HepG2 (cell line): ENCODE data around the gene ASF1B. TPM values are rescaled to one million over a fixed set of nuclear protein-coding genes. Genes with fewer than 3 reads are reported as not detected.

Experiments used
- ATAC-seq: fragments of 200-7000 bp; cut with Tn5 transposase; 3 replicates; pipeline ENCODE4 v1.9.1; 2020; ENCODE audit warnings: mild to moderate bottlenecking, moderate library complexity
- BruUV-seq: library from RNA; stranded (reverse); fragments of 400-500 nt; replicated peaks from 2 replicates; lab custom pipeline; 2021; lab: Mats Ljungman, UMichigan
- CTCF ChIA-PET: fragments of 300-600 bp; formaldehyde crosslinking; extraction: SDS; loops from one replicate; lab custom pipeline; 2021; ENCODE audit warnings: low total read pairs, inconsistent platforms, low intra/inter-chr PET ratio; lab: Yijun Ruan, JAX
- POLR2A ChIA-PET: fragments of 350-600 bp; sonication (Branson Sonifier 250); formaldehyde crosslinking; loops from one replicate; lab custom pipeline; 2020; ENCODE audit warnings: antibody characterized with exemption, inconsistent platforms; lab: Yijun Ruan, JAX
- DNase-seq: peaks from one replicate; pipeline ENCODE4 v3.0.0-alpha.2; 2015; ENCODE audit warnings: low spot score
- FAIRE-seq: peaks from 3 replicates; lab custom pipeline; 2011; peaks lifted over from hg19 to GRCh38; lab: Jason Lieb, UNC
- H2AFZ ChIP-seq: one replicate; pipeline ENCODE4 v1.6.1; 2011; ENCODE audit warnings: low read length, inconsistent platforms
- H3K27ac ChIP-seq: fragments of 300-600 bp; 3 replicates; pipeline ENCODE4 v1.8.0; 2011; ENCODE audit warnings: mixed run types, mild to moderate bottlenecking, mixed read lengths, low read length, inconsistent platforms; ENCODE audit not compliant: insufficient read depth; ENCODE audit errors: extremely low read length
- H3K27me3 ChIP-seq, 2 experiments: fragments of 200-600 bp in 1 of 2; 2 replicates in 1 of 2; 3 replicates in 1 of 2; pipeline versions ENCODE4 v1.6.0 to v1.8.0; 2011; ENCODE audit warnings: low read length in 2 of 2, mild to moderate bottlenecking in 2 of 2, moderate library complexity in 2 of 2, inconsistent platforms in 1 of 2; ENCODE audit not compliant: insufficient read depth in 2 of 2, control insufficient read depth in 1 of 2
- H3K36me3 ChIP-seq, 2 experiments: fragments of 200-600 bp in 1 of 2; replicated peaks in 1 of 2; 2 replicates in 1 of 2; 3 replicates in 1 of 2; pipeline versions ENCODE4 v1.5.1 to v1.8.0; 2011; ENCODE audit warnings: low read length in 2 of 2, inconsistent platforms in 1 of 2; ENCODE audit not compliant: insufficient read depth in 2 of 2, control insufficient read depth in 1 of 2
- H3K4me1 ChIP-seq: 2 replicates; pipeline ENCODE4 v1.5.1; 2012; ENCODE audit warnings: low read length, inconsistent platforms; ENCODE audit not compliant: insufficient read depth
- H3K4me2 ChIP-seq: 2 replicates; pipeline ENCODE4 v1.6.0; 2011; ENCODE audit warnings: low read depth, low read length, inconsistent platforms
- H3K4me3 ChIP-seq, 3 experiments: fragments of 200-600 bp in 1 of 3; sonication (generic), shearing (Covaris generic) in 1 of 3; replicated peaks in 1 of 3; 2 replicates each; pipeline ENCODE4 v1.5.1; 2011 to 2016; ENCODE audit warnings: low read length in 3 of 3, inconsistent platforms in 2 of 3, low read depth in 2 of 3, mild to moderate bottlenecking in 2 of 3, control low read depth in 1 of 3, mixed read lengths in 1 of 3; ENCODE audit not compliant: insufficient read depth in 1 of 3
- H3K79me2 ChIP-seq: one replicate; pipeline ENCODE4 v1.6.1; 2011; ENCODE audit warnings: low read length, inconsistent platforms; ENCODE audit not compliant: insufficient read depth
- H3K9ac ChIP-seq: 2 replicates; pipeline ENCODE4 v1.6.0; 2011; ENCODE audit warnings: mild to moderate bottlenecking, low read depth, low read length, inconsistent platforms; ENCODE audit not compliant: insufficient read depth
- H3K9me3 ChIP-seq: 2 replicates; pipeline ENCODE4 v1.5.1; 2012; ENCODE audit warnings: mild to moderate bottlenecking, low read length
- H4K20me1 ChIP-seq: 2 replicates; pipeline ENCODE4 v1.6.0; 2011; ENCODE audit warnings: inconsistent platforms, mild to moderate bottlenecking, low read length, moderate library complexity; ENCODE audit not compliant: insufficient read depth
- LCORL ChIP-seq, 2 experiments: fragments of 450-650 bp in 1 of 2; sonication (generic) in 1 of 2; formaldehyde crosslinking in 1 of 2; IDR thresholded peaks; 2 replicates each; pipeline versions ENCODE4 v1.5.0 to v1.6.1; 2017 to 2020; ENCODE audit warnings: antibody characterized with exemption in 1 of 2, missing genetic modification reagents in 1 of 2
- MAFF ChIP-seq: IDR thresholded peaks from 2 replicates; pipeline ENCODE4 v1.6.1; 2011; ENCODE audit warnings: low read depth, low read length, improper control_type of control experiment
- MAFK ChIP-seq, 2 experiments: IDR thresholded peaks in 1 of 2; conservative IDR thresholded peaks in 1 of 2; 2 replicates each; pipeline ENCODE4 v1.6.1; 2011; ENCODE audit warnings: improper control_type of control experiment in 2 of 2, low read length in 2 of 2
- PHF20 ChIP-seq: sonication (generic); formaldehyde crosslinking; IDR thresholded peaks from 2 replicates; pipeline ENCODE4 v1.5.0; 2020; ENCODE audit warnings: mild to moderate bottlenecking, missing genetic modification reagents
- ZFP1 ChIP-seq: IDR thresholded peaks from 2 replicates; pipeline ENCODE4 v1.6.1; 2016
- ZNF629 ChIP-seq: sonication (generic); formaldehyde crosslinking; conservative IDR thresholded peaks from 2 replicates; pipeline ENCODE4 v1.5.0; 2020; ENCODE audit warnings: missing genetic modification reagents
- WGBS: methylation state at CpG from one replicate; pipeline ENCODE4 v1.1.6; 2017; ENCODE audit warnings: low lambda C conversion rate; 5-methylcytosine and 5-hydroxymethylcytosine counted together
- in situ Hi-C: cut with HindIII; loops from 2 replicates; pipeline ENCODE4 v1.10.0; 2017; ENCODE audit warnings: low pct_unique_long_range_greater_than_20kb; ENCODE audit not compliant: extremely low pct_ligation_motif_present
- intact Hi-C: fragments of 100-400 bp; cut with micrococcal nuclease; formaldehyde crosslinking; loops from one replicate; pipeline ENCODE4 v1.10.0; 2022; ENCODE audit not compliant: unreplicated experiment
- polyA plus RNA-seq, 8 experiments: library from polyadenylated mRNA; depleted of rRNA in 3 of 8; stranded (reverse) in 7 of 8; unstranded in 1 of 8; fragments of >200 nt; fragmentation: Illumina TruSeq in 4 of 8; extraction: Trizol in 4 of 8; gene quantifications; 2 replicates each; pipeline versions ENCODE4 v1.2.1 to v1.2.3, GENCODE V29; 2011 to 2016; ENCODE audit warnings: low read depth in 4 of 8, missing spikeins in 1 of 8, mixed read lengths in 1 of 8; ENCODE audit not compliant: insufficient read depth in 1 of 8
- total RNA-seq, 5 experiments: library from RNA; depleted of rRNA; stranded (reverse); fragments of >200 nt; fragmentation: Illumina TruSeq; extraction: Trizol; gene quantifications; 2 replicates each; pipeline ENCODE4 v1.2.3, GENCODE V29; 2016; ENCODE audit warnings: low read depth in 1 of 5
- TF ChIP-seq, protein P1 (sequence below): sonication (generic); formaldehyde crosslinking; IDR thresholded peaks from 2 replicates; pipeline ENCODE4 v1.4.0; 2020; ENCODE audit warnings: missing genetic modification reagents

ASF1B gene
- total and polyA plus RNA-seq, 2 of the 13 experiments (the other 11 are each of a cell fraction or from before 2014, with no cell fraction given) = 18.2 to 24.8 TPM

GRCh38 chr19:14168259-14168972 lies 32.0 kb upstream of the ASF1B start:
- no peak overlapping the region for H2AFZ ChIP-seq
- no TSS peak for BruUV-seq
- FAIRE-seq (no peak), DNase-seq (no peak), ATAC-seq (no peak)
- WGBS = 75% methylated on average over 18 of the region's 19 CpGs
- no peak overlapping the region for H3K27ac ChIP-seq
- in situ Hi-C loops (no loop called here), intact Hi-C loops (no loop called here)
- TF ChIP-seq, protein P1, sequence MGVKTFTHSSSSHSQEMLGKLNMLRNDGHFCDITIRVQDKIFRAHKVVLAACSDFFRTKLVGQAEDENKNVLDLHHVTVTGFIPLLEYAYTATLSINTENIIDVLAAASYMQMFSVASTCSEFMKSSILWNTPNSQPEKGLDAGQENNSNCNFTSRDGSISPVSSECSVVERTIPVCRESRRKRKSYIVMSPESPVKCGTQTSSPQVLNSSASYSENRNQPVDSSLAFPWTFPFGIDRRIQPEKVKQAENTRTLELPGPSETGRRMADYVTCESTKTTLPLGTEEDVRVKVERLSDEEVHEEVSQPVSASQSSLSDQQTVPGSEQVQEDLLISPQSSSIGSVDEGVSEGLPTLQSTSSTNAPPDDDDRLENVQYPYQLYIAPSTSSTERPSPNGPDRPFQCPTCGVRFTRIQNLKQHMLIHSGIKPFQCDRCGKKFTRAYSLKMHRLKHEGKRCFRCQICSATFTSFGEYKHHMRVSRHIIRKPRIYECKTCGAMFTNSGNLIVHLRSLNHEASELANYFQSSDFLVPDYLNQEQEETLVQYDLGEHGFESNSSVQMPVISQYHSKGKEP (CRISPR knock-in tag) = no peak
- TF ChIP-seq MAFK (conservative IDR thresholded peaks at IDR 0.05 in 1 of 2, IDR thresholded peaks at IDR 0.05 in 1 of 2; ENCODE audit: low read length in 2 of 2) = peak; percentile 39 to 78; a peak in 2 of 4 replicates
- no peak for TF ChIP-seq PHF20 (CRISPR knock-in tag)
- 0 out of 2 replicates have a peak, but pooled peaks have one; percentile 30 for TF ChIP-seq MAFF
- no peak for TF ChIP-seq ZFP1 (CRISPR knock-in tag)
- TF ChIP-seq LCORL (IDR thresholded peaks at IDR 0.05) = no peak
- TF ChIP-seq LCORL (CRISPR knock-in tag; IDR thresholded peaks at IDR 0.05) = no peak
- peak; percentile 72 for TF ChIP-seq ZNF629
- no peak overlapping the region for H3K4me2 ChIP-seq
- no peaks in the 10 kb centered on the region for H3K79me2 ChIP-seq
- ChIA-PET POLR2A (interaction anchor here (1.1 kb wide), 1 partner anchor 32 kb away, joined by 4 read pairs; the partner anchor contains the start of gene ASF1B), CTCF (no interaction called here)
- H3K9me3 ChIP-seq = no peaks in the 10 kb centered on the region
- H3K27me3 ChIP-seq = no peaks in the 10 kb centered on the region
- H3K4me3 ChIP-seq = no peak overlapping the region
- no peak overlapping the region for H3K9ac ChIP-seq
- no peaks in the 10 kb centered on the region for H3K4me1 ChIP-seq
- no peaks in the 10 kb centered on the region for H4K20me1 ChIP-seq
- no peaks in the 10 kb centered on the region for H3K36me3 ChIP-seq
